Astrocyte (in vitro differentiated cells and primary cell): Measurements from ENCODE around the gene PKNOX2. TPM values are rescaled to one million over a fixed set of nuclear protein-coding genes. Genes with fewer than 3 reads are reported as not detected.

Experiments used
- DNase-seq: peaks from one replicate; pipeline ENCODE4 v3.0.0-alpha.2; 2010; ENCODE audit warnings: low read depth
- FAIRE-seq: peaks from 2 replicates; lab custom pipeline; 2011; peaks lifted over from hg19 to GRCh38; lab: Jason Lieb, UNC
- H2AFZ ChIP-seq: 2 replicates; pipeline ENCODE4 v1.6.0; 2012; ENCODE audit warnings: low read depth, low read length, inconsistent platforms
- H3K27ac ChIP-seq: 2 replicates; pipeline ENCODE4 v1.5.1; 2011; ENCODE audit warnings: low read depth, low read length, inconsistent platforms
- H3K27me3 ChIP-seq: 2 replicates; pipeline ENCODE4 v1.6.0; 2011; ENCODE audit warnings: low read length, inconsistent platforms; ENCODE audit not compliant: insufficient read depth
- H3K36me3 ChIP-seq: 2 replicates; pipeline ENCODE4 v1.5.1; 2011; ENCODE audit warnings: low read length, inconsistent platforms; ENCODE audit not compliant: insufficient read depth
- H3K4me1 ChIP-seq: 2 replicates; pipeline ENCODE4 v1.5.1; 2011; ENCODE audit warnings: low read length, inconsistent platforms; ENCODE audit not compliant: insufficient read depth
- H3K4me2 ChIP-seq: 2 replicates; pipeline ENCODE4 v1.6.0; 2012; ENCODE audit warnings: low read length, inconsistent platforms
- H3K4me3 ChIP-seq: 2 replicates; pipeline ENCODE4 v1.5.1; 2011; ENCODE audit warnings: low read depth, mild to moderate bottlenecking, low read length, inconsistent platforms; ENCODE audit not compliant: insufficient read depth
- H3K79me2 ChIP-seq: 2 replicates; pipeline ENCODE4 v1.6.0; 2012; ENCODE audit warnings: mild to moderate bottlenecking, low read length, inconsistent platforms; ENCODE audit not compliant: insufficient read depth
- H3K9ac ChIP-seq: 2 replicates; pipeline ENCODE4 v1.6.0; 2012; ENCODE audit warnings: mild to moderate bottlenecking, low read length, inconsistent platforms
- H3K9me3 ChIP-seq: 2 replicates; pipeline ENCODE4 v1.5.1; 2012; ENCODE audit warnings: low read depth, mild to moderate bottlenecking, low read length, inconsistent platforms; ENCODE audit not compliant: insufficient read depth
- H4K20me1 ChIP-seq: 2 replicates; pipeline ENCODE4 v1.6.0; 2012; ENCODE audit warnings: low read length, inconsistent platforms; ENCODE audit not compliant: insufficient read depth
- H3K27ac Mint-ChIP-seq: one replicate; pipeline ENCODE4 v1.8.0; 2021; ENCODE audit warnings: mild to moderate bottlenecking, mixed read lengths; ENCODE audit not compliant: unreplicated experiment
- H3K27me3 Mint-ChIP-seq: one replicate; pipeline ENCODE4 v1.8.0; 2021; ENCODE audit warnings: low read depth, mixed read lengths; ENCODE audit not compliant: unreplicated experiment
- H3K36me3 Mint-ChIP-seq: one replicate; pipeline ENCODE4 v1.8.0; 2021; ENCODE audit warnings: low read depth, mixed read lengths; ENCODE audit not compliant: unreplicated experiment
- H3K4me1 Mint-ChIP-seq: one replicate; pipeline ENCODE4 v1.8.0; 2021; ENCODE audit warnings: low read depth, mixed read lengths; ENCODE audit not compliant: unreplicated experiment
- H3K4me3 Mint-ChIP-seq: one replicate; pipeline ENCODE4 v1.8.0; 2021; ENCODE audit warnings: mild to moderate bottlenecking, moderate library complexity, mixed read lengths; ENCODE audit not compliant: unreplicated experiment
- H3K9me3 Mint-ChIP-seq: one replicate; pipeline ENCODE4 v1.8.0; 2021; ENCODE audit warnings: mild to moderate bottlenecking, mixed read lengths; ENCODE audit not compliant: unreplicated experiment
- CTCF ChIP-seq: IDR thresholded peaks from 2 replicates; pipeline ENCODE4 v1.5.1; 2011; ENCODE audit warnings: low read depth, mild to moderate bottlenecking, inconsistent platforms, low read length, moderate library complexity; ENCODE audit not compliant: insufficient read depth
- EZH2 ChIP-seq: IDR thresholded peaks from 2 replicates; pipeline ENCODE4 v1.6.1; 2012; ENCODE audit warnings: mild to moderate bottlenecking, low read length, inconsistent platforms; ENCODE audit not compliant: insufficient read depth
- total RNA-seq: library from RNA; stranded (reverse); gene quantifications from 2 replicates; pipeline ENCODE4 v1.2.1, GENCODE V29; 2021

The PKNOX2 gene
- total RNA-seq, 1 donor from 2014 or later, result 53.4 TPM

GRCh38 chr11:125445731-125446130 is 281.2 kb downstream of the PKNOX2 start:
- H3K9me3 ChIP-seq, result no peaks in the 10 kb centered on the region
- H3K4me3 Mint-ChIP-seq, result no peak overlapping the region
- H3K36me3 Mint-ChIP-seq, result peaks cover 3% of the 10 kb centered on the region
- no peak overlapping the region for H3K27ac Mint-ChIP-seq
- H3K27me3 ChIP-seq, result no peaks in the 10 kb centered on the region
- H4K20me1 ChIP-seq, result no peaks in the 10 kb centered on the region
- H3K4me1 Mint-ChIP-seq, result peaks cover 27% of the 10 kb centered on the region
- no peaks in the 10 kb centered on the region for H3K9me3 Mint-ChIP-seq
- no peaks in the 10 kb centered on the region for H3K79me2 ChIP-seq
- no peak overlapping the region for H3K9ac ChIP-seq
- H3K27ac ChIP-seq, result no peak overlapping the region
- H3K4me2 ChIP-seq, result no peak overlapping the region
- no peaks in the 10 kb centered on the region for H3K36me3 ChIP-seq
- TF ChIP-seq EZH2 (no peak), CTCF (no peak)
- FAIRE-seq (no peak), DNase-seq (no peak)
- peaks cover 14% of the 10 kb centered on the region for H3K4me1 ChIP-seq
- no peak overlapping the region for H2AFZ ChIP-seq
- no peak overlapping the region for H3K4me3 ChIP-seq
- peaks cover 6% of the 10 kb centered on the region for H3K27me3 Mint-ChIP-seq

DNA sequence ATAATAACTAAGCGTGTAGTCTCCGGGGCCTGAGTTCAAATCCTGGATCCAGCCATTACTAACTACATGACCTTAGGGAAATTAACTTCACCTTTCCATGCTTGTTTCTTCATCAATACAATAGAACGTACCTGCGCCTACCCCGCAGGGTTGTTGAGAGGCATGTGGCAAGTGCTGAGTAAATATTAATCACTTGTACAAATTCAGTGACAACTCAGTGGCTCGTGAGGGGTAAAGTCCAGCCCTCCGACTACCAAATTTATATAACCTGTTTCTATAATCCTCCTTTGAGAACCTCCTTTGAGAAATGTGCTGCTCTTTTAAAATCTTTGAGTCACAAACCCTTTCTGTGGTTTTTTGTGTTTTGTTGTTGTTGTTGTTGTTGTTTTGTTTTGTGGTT is 281.7 kb downstream of the PKNOX2 start:
- Histone ChIP-seq H3K4me2 (no peak overlapping the region), H3K4me3 (no peak overlapping the region), H3K4me1 (peaks cover 15% of the 10 kb centered on the region), H2AFZ (no peak overlapping the region), H3K27ac (no peak overlapping the region), H4K20me1 (no peaks in the 10 kb centered on the region), H3K36me3 (no peaks in the 10 kb centered on the region), H3K27me3 (no peaks in the 10 kb centered on the region), H3K9me3 (no peaks in the 10 kb centered on the region), H3K79me2 (no peaks in the 10 kb centered on the region), H3K9ac (no peak overlapping the region)
- Mint-ChIP-seq H3K27ac (no peak overlapping the region), H3K27me3 (peaks cover 3% of the 10 kb centered on the region), H3K4me3 (no peak overlapping the region), H3K9me3 (no peaks in the 10 kb centered on the region), H3K4me1 (peaks cover 26% of the 10 kb centered on the region), H3K36me3 (peaks cover 3% of the 10 kb centered on the region)
- no peak for DNase-seq
- TF ChIP-seq CTCF (no peak), EZH2 (no peak)
- no peak for FAIRE-seq

GRCh38 chr11:125447721-125448120 is 283.2 kb downstream of the PKNOX2 start:
- H2AFZ ChIP-seq, result peak overlapping the region; percentile 33
- H3K79me2 ChIP-seq, result no peaks in the 10 kb centered on the region
- H3K9me3 ChIP-seq, result no peaks in the 10 kb centered on the region
- Mint-ChIP-seq H3K36me3 (peaks cover 3% of the 10 kb centered on the region), H3K4me3 (no peak overlapping the region), H3K27me3 (no peaks in the 10 kb centered on the region), H3K9me3 (no peaks in the 10 kb centered on the region), H3K4me1 (peaks cover 33% of the 10 kb centered on the region), H3K27ac (no peak overlapping the region)
- H3K27ac ChIP-seq, result peak overlapping the region; percentile 63
- FAIRE-seq (no peak), DNase-seq (peak; percentile 10)
- H3K27me3 ChIP-seq, result no peaks in the 10 kb centered on the region
- H4K20me1 ChIP-seq, result no peaks in the 10 kb centered on the region
- H3K4me1 ChIP-seq, result peaks cover 15% of the 10 kb centered on the region
- peak overlapping the region; percentile 14 for H3K9ac ChIP-seq
- H3K4me3 ChIP-seq, result no peak overlapping the region
- no peak for TF ChIP-seq CTCF
- no peak for TF ChIP-seq EZH2
- peak overlapping the region; percentile 72 for H3K4me2 ChIP-seq
- H3K36me3 ChIP-seq, result no peaks in the 10 kb centered on the region
